ENCODE measurements around the gene UNG. TPM values are rescaled to one million over a fixed set of nuclear protein-coding genes. Genes with fewer than 3 reads are reported as not detected.

UNG gene
- total and polyA plus RNA-seq, 9 of the 15 experiments (the other 6 are each of a cell fraction or from before 2014, with no cell fraction given), result 8.4 to 59.8 (median 41.0) TPM

DNA sequence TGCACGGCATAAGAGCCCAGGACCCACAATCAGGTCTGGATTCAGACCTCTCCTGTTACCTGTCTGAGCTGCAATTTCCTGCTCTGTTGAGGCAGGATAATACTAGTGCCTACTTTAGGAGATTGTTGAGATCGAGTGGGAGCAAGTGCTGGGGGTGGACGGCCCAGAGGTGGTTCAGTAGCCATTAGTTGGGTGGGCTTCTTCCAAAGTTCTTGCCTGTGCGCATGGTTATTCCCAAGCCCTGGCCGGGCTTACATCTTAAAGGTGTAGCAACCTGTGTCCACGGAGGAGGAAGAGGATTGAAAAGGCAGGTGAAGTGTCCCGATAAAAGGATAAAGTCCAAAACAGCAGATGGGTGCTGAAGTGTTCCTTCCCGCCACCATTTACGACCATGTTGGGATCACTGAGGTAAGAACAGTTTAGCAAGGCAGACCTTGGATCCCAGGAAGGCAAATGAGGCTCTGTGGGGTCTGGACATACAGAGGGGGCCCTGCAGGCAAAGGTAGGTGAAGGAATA, 52.8 kb downstream of the UNG start (continued):
- TF ChIP-seq, protein P1, sequence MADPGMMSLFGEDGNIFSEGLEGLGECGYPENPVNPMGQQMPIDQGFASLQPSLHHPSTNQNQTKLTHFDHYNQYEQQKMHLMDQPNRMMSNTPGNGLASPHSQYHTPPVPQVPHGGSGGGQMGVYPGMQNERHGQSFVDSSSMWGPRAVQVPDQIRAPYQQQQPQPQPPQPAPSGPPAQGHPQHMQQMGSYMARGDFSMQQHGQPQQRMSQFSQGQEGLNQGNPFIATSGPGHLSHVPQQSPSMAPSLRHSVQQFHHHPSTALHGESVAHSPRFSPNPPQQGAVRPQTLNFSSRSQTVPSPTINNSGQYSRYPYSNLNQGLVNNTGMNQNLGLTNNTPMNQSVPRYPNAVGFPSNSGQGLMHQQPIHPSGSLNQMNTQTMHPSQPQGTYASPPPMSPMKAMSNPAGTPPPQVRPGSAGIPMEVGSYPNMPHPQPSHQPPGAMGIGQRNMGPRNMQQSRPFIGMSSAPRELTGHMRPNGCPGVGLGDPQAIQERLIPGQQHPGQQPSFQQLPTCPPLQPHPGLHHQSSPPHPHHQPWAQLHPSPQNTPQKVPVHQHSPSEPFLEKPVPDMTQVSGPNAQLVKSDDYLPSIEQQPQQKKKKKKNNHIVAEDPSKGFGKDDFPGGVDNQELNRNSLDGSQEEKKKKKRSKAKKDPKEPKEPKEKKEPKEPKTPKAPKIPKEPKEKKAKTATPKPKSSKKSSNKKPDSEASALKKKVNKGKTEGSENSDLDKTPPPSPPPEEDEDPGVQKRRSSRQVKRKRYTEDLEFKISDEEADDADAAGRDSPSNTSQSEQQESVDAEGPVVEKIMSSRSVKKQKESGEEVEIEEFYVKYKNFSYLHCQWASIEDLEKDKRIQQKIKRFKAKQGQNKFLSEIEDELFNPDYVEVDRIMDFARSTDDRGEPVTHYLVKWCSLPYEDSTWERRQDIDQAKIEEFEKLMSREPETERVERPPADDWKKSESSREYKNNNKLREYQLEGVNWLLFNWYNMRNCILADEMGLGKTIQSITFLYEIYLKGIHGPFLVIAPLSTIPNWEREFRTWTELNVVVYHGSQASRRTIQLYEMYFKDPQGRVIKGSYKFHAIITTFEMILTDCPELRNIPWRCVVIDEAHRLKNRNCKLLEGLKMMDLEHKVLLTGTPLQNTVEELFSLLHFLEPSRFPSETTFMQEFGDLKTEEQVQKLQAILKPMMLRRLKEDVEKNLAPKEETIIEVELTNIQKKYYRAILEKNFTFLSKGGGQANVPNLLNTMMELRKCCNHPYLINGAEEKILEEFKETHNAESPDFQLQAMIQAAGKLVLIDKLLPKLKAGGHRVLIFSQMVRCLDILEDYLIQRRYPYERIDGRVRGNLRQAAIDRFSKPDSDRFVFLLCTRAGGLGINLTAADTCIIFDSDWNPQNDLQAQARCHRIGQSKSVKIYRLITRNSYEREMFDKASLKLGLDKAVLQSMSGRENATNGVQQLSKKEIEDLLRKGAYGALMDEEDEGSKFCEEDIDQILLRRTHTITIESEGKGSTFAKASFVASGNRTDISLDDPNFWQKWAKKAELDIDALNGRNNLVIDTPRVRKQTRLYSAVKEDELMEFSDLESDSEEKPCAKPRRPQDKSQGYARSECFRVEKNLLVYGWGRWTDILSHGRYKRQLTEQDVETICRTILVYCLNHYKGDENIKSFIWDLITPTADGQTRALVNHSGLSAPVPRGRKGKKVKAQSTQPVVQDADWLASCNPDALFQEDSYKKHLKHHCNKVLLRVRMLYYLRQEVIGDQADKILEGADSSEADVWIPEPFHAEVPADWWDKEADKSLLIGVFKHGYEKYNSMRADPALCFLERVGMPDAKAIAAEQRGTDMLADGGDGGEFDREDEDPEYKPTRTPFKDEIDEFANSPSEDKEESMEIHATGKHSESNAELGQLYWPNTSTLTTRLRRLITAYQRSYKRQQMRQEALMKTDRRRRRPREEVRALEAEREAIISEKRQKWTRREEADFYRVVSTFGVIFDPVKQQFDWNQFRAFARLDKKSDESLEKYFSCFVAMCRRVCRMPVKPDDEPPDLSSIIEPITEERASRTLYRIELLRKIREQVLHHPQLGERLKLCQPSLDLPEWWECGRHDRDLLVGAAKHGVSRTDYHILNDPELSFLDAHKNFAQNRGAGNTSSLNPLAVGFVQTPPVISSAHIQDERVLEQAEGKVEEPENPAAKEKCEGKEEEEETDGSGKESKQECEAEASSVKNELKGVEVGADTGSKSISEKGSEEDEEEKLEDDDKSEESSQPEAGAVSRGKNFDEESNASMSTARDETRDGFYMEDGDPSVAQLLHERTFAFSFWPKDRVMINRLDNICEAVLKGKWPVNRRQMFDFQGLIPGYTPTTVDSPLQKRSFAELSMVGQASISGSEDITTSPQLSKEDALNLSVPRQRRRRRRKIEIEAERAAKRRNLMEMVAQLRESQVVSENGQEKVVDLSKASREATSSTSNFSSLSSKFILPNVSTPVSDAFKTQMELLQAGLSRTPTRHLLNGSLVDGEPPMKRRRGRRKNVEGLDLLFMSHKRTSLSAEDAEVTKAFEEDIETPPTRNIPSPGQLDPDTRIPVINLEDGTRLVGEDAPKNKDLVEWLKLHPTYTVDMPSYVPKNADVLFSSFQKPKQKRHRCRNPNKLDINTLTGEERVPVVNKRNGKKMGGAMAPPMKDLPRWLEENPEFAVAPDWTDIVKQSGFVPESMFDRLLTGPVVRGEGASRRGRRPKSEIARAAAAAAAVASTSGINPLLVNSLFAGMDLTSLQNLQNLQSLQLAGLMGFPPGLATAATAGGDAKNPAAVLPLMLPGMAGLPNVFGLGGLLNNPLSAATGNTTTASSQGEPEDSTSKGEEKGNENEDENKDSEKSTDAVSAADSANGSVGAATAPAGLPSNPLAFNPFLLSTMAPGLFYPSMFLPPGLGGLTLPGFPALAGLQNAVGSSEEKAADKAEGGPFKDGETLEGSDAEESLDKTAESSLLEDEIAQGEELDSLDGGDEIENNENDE (IDR thresholded peaks at IDR 0.05; ENCODE audit: low read depth, low read length), result no peak

All from K562 (cell line).